Neuron (in vitro differentiated cells): Measurements from ENCODE around the gene ZNF750.

ENCODE experiments used
- H2AFZ ChIP-seq: one replicate; pipeline ENCODE4 v1.6.1; 2013; ENCODE audit warnings: low read depth, mild to moderate bottlenecking, inconsistent platforms, low read length, moderate library complexity
- H3K27me3 ChIP-seq: one replicate; pipeline ENCODE4 v1.6.1; 2013; ENCODE audit warnings: low read length; ENCODE audit not compliant: insufficient read depth
- H3K36me3 ChIP-seq: one replicate; pipeline ENCODE4 v1.6.1; 2013; ENCODE audit warnings: low read length; ENCODE audit not compliant: insufficient read depth
- H3K4me1 ChIP-seq: one replicate; pipeline ENCODE4 v1.6.1; 2013; ENCODE audit warnings: low read length; ENCODE audit not compliant: insufficient read depth
- H3K4me3 ChIP-seq: 2 replicates; pipeline ENCODE4 v1.5.1; 2013; ENCODE audit warnings: mild to moderate bottlenecking, low read length, moderate library complexity
- H3K9me3 ChIP-seq: one replicate; pipeline ENCODE4 v1.6.1; 2013; ENCODE audit warnings: low read length

The ZNF750 gene

DNA sequence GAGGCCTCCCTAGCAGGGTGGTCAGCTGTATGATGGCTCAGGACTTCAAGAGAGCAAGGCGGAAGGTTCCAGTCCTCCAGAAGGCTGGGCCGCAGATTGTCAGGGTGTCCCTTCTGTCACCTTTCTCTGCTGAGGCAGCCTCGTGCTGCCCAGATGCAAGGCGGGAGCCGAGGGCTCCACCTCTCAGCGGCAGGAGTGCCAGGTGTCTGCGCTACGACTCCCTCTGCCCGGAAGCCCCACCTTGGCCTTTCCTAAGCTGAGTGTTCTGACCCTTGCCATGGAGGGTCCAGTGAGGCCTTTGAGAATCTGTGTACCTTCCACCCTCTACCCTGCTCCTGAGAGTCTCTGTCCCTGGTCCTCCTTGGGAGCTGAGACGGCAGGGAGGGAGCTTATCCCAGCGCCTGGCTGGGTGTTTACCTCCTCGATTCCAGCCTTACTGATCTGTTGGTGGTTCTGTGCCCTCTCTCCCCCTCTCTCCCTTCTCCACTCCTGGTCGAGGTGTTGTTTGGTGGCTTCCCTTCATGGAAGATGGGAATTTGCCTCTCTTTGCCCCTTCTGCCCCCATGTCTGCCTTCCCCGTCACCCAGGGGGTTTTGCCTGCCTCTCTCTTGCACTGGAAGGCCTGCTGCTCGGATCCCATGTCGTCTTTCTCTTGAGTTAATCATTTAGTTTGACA is 2.2 kb upstream of the ZNF750 start:
- peaks cover 3% of the 10 kb centered on the region for H3K9me3 ChIP-seq
- H3K36me3 ChIP-seq, result peaks cover 10% of the 10 kb centered on the region
- H3K4me1 ChIP-seq, result peaks cover under 1% of the 10 kb centered on the region
- no peaks in the 10 kb centered on the region for H3K27me3 ChIP-seq
- no peak overlapping the region for H2AFZ ChIP-seq
- no peak overlapping the region for H3K4me3 ChIP-seq

DNA sequence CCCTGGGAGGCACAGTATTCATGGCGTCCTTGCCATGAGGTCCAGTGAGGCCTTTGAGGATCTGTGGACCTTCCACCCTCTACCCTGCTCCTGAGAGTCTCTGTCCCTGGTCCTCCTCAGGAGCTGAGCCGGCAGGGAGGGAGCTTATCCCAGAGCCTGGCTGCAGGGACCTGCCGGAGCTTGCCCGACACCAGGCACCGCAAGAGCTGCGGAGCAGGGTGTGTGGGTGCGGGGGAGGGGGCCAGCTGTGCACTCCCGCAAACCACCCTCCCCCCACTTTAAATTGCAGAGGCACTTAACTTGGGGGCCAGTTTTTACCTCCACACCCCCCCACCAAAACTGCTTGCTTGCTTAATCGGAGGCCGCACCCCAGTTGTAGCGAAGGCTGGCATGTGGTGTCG is 609 bp upstream of the ZNF750 start:
- Histone ChIP-seq H3K4me1 (peaks cover 2% of the 10 kb centered on the region), H2AFZ (no peak overlapping the region), H3K9me3 (no peaks in the 10 kb centered on the region), H3K27me3 (no peaks in the 10 kb centered on the region), H3K4me3 (no peak overlapping the region), H3K36me3 (peaks cover 4% of the 10 kb centered on the region)

DNA sequence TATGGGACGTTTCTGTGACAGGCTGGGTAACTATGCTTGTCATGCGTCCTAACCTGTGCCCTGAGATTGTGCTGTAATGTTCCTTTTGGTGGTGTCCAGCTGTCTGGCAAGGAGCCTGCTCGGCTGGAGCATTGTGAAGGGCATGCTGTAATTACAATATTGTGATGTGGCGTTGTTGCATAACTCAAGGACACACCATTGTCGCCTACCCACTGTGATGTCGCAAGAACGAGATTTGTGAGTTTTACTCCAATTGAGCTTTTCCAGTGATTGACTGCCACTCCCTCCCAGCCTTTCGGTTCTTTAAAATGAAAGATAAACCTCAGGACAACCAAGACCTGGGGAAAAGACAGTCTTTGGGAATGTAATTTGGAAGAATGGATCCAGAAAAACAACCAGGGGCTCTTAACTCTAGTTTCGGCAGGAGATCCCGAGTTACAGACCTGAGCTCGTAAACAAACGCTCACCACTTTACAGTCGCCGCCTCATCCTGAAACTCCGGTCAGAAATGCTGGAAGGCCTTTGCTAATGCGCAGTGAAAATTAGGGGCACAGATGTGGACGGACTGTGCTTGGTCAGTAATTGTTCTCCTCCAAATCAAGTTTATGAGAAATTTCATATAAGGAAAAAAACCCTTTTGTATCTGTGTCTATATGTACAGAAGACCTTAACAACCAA is 1.3 kb downstream of the ZNF750 start:
- no peaks in the 10 kb centered on the region for H3K9me3 ChIP-seq
- peaks cover 2% of the 10 kb centered on the region for H3K4me1 ChIP-seq
- H3K27me3 ChIP-seq, result no peaks in the 10 kb centered on the region
- H3K36me3 ChIP-seq, result peaks cover 6% of the 10 kb centered on the region
- H2AFZ ChIP-seq, result no peak overlapping the region
- no peak overlapping the region for H3K4me3 ChIP-seq

DNA sequence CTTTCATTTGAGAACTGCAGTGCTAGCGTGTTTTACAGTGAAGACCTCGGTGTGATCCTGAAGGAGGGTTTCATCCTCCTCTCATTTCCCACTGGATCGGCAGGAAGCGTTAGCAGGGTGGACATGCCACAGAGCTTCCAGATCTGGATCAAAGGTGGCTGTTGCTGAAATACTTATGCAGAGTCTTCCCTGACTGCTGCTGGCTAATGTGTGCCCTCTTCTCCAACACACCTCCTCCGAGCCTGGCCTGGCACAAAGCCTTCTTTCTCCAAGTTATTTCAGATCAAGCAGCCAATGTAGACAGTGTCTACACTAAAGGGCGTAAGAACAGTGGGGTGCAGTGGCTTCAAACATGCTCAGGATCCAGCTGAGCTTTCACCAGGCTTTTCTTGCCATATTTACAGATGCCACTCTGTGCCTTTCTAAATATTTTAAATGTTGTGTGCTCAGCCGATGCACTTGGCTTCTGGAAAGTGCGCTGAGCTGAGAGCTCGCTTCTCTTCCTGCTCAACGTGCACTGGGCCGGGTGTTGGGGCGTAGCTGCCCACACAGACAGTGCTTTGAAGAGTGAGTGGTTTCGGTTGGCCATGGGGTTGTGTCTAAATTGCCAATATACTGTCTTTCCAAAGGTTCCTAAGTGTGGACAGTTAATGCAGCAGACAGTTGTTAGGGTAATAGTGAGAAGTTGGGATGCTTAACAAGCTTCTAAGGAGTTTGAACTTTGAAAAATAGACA is 2.1 kb downstream of the ZNF750 start:
- no peaks in the 10 kb centered on the region for H3K9me3 ChIP-seq
- no peak overlapping the region for H2AFZ ChIP-seq
- peaks cover 2% of the 10 kb centered on the region for H3K4me1 ChIP-seq
- no peak overlapping the region for H3K4me3 ChIP-seq
- H3K36me3 ChIP-seq, result peaks cover 13% of the 10 kb centered on the region
- H3K27me3 ChIP-seq, result no peaks in the 10 kb centered on the region

DNA sequence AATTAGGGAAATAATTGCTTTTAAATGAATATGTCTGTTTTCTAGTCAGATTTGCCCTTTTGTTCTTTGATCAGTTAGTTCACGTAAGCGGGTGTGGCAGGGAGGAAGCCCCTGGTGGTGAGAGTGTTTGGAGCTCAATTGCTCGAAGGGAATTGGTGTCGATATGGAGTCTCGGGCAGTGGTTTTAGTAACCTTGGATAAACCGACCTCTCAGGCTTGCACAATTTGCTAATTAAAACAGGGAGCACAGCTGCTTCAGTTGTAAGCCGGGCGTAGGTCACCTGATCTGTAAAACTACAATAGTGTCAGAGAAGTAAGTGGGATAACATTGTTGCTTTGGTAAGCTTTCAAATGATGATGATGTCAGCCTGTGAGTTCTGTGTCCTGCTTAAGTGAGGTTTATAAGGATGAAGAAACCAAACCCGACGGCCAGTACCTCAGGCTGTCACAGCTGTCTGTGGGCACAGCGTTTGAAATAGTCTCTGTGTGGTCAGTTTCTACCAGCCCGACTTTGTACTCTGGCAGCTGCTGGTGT is 2.9 kb downstream of the ZNF750 start:
- Histone ChIP-seq H3K4me3 (no peak overlapping the region), H3K9me3 (no peaks in the 10 kb centered on the region), H3K36me3 (peaks cover 13% of the 10 kb centered on the region), H3K4me1 (peaks cover 2% of the 10 kb centered on the region), H2AFZ (no peak overlapping the region), H3K27me3 (no peaks in the 10 kb centered on the region)

DNA sequence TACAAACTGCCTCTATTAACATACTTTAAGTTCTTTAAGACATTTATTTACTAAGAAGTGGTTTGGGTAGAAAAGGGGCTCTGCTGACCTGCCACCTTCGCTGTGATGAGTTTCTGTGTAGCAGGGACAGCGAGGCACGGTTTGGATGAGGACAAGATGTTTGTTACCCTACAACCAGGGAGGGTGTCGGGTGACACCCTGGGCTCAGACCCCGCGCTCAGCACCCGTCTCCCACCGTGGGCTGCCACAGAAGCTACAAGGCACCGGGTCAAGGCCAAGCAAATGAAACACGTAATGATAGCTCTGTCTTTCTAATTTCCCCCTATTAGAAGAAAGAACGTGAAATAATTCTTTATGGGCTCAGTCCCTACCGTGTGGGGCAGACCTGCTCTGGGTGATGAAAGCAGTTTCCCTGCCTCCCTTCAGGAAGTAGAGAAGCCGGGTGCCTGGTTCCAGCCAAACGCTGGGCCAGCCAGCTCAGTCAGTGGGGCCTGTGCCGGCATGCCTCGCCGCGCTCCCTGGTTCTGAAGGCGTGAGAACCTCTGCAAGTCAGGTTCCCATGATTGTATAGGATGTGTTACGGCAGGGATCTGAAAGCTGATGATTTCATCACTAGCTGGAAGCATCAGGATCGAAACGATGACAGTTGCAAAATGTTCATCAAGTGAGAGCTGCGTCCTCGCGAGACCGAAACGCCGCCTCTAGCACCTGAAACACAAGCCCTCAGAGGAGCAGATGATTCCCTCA is 3.9 kb downstream of the ZNF750 start:
- no peaks in the 10 kb centered on the region for H3K9me3 ChIP-seq
- peaks cover 2% of the 10 kb centered on the region for H3K4me1 ChIP-seq
- H2AFZ ChIP-seq, result no peak overlapping the region
- no peaks in the 10 kb centered on the region for H3K27me3 ChIP-seq
- H3K4me3 ChIP-seq, result no peak overlapping the region
- peaks cover 14% of the 10 kb centered on the region for H3K36me3 ChIP-seq

DNA sequence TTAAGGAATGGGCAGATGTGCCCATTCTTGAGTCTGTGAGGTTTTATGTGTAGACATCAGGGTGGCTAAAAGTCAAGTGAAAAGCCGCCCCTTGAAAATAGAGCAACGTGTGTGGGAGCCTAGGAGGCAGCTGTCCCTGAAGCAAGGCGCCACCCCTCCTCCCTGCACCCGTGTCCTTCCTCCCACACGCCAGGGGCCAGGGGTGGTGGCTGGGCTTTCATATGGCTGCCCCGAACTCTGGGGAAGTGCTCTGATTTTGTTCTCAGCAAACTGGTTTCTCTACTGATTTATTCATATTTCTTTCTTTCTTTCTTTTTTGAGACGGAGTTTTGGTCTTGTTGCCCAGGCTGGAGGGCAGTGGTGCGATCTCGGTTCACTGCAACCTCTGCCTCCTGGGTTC is 4.7 kb downstream of the ZNF750 start:
- no peak overlapping the region for H3K4me3 ChIP-seq
- no peaks in the 10 kb centered on the region for H3K9me3 ChIP-seq
- H3K4me1 ChIP-seq, result peaks cover 2% of the 10 kb centered on the region
- H3K27me3 ChIP-seq, result no peaks in the 10 kb centered on the region
- no peak overlapping the region for H2AFZ ChIP-seq
- peaks cover 23% of the 10 kb centered on the region for H3K36me3 ChIP-seq

DNA sequence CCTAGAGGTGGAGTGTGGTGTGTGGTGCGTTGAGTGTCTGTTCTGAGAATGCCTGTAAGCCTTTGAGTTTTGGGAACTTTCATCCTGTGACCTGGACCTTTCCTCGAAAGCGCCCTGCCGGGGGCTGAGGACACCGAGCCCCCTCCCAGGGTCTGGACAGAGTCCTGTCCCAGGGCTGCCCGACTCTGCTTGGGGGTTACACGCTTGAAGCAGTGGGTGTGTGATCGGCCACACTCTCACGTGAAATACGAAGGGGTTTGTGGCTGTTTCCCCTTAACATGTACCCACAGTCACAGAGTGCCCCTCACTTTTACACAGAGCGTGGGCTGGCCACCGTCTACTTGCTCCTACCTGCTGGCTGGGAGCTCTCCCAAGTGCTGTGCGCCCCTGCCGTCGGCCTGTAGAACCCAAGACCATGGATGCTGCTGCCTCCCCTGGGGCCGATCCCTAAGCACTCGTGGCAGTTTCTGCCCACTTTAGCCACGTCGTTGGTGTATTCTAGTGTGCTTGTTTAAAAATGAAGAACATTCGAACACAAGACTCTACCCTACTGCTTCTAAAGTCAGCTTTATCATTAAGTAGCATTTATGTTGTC is 6.8 kb downstream of the ZNF750 start:
- Histone ChIP-seq H3K9me3 (peaks cover 5% of the 10 kb centered on the region), H3K4me3 (no peak overlapping the region), H3K4me1 (peaks cover 2% of the 10 kb centered on the region), H3K27me3 (no peaks in the 10 kb centered on the region), H2AFZ (no peak overlapping the region), H3K36me3 (peaks cover 35% of the 10 kb centered on the region)

DNA sequence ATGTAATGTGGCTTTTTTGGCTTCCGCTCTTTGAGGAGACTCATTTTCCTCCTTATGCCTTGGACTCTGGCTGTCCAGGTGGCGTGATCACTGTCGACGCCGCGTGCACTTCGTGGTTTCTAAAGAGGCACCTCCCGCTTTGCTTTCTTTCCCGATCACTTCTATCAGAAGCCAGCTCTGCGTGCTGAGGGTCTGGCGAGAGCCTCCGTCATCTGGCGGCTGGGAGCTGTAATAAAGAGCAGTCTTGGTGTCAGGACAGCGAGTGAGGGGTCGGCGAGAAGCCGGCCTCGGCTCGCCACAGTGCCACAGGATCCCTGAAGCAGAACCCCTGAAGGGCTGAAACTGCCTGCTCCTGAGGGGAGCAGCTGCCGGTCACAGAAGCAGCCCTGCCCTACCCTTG is 7.4 kb downstream of the ZNF750 start:
- H3K9me3 ChIP-seq, result peaks cover 7% of the 10 kb centered on the region
- peaks cover 37% of the 10 kb centered on the region for H3K36me3 ChIP-seq

DNA sequence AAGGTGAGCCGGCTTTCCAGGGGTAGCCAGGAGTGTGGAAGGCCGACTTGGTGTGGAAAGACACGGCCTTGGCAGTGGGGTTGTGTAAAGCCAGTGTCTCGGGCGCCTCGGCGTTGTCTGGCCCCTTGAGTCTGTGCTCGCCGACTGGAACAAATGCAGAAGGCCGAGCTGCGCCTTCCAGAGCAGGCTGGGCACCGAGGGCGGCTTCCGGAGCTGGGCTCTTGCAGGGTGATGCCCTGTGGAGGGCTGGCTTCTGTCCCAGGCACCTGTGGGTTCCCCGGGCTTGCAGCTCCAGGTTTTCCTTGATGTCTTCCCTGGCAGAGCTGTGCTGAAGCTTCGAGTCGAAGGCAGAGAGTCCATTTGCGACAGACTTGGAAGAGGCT is 8.0 kb downstream of the ZNF750 start:
- no peak overlapping the region for H2AFZ ChIP-seq
- no peaks in the 10 kb centered on the region for H3K4me1 ChIP-seq

More for the DNA sequence above, 7.4 kb downstream of the ZNF750 start:
- Histone ChIP-seq H3K4me1 (peaks cover 2% of the 10 kb centered on the region), H3K27me3 (no peaks in the 10 kb centered on the region), H2AFZ (no peak overlapping the region), H3K4me3 (no peak overlapping the region)

DNA sequence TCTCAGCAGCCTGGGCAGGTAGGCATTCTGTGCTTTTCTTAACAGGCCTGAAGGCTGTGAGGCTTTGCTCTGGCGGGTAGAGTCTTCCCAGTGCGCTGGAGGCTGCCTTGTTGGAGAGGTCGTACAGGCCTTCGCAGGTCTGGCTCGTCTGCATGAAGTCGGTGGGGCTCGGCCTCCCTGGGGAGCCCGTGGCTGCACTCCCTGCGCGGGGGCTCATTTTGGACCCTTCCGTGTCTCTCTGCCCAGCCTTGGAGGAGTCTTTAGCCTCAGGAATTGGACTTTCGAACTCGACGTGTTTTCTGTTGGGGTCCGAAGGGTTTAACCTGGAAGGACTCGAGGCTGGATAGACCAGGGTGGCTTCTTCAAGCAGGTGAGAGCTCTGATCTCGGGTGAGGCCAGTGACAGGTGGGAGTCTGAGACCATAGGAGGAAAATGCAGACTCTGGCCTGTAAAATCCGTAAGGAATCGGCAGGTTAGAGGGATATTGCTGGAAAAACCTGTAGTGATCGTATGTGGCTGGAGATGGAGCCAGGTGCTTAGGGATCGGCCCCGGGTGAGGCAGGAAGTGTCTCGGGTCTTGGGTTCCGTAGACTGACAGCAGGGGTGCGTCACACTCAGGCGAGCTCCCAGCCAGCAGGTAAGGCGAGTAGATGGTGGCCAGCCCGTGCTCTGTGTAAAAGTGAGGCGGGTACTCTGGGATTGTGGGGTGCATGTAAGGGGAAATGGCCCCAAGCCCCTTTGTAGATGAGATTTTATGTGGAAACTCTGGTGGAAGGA is 8.6 kb downstream of the ZNF750 start:
- Histone ChIP-seq H3K27me3 (no peaks in the 10 kb centered on the region), H3K4me3 (no peak overlapping the region), H3K9me3 (peaks cover 7% of the 10 kb centered on the region), H3K4me1 (no peaks in the 10 kb centered on the region), H2AFZ (no peak overlapping the region), H3K36me3 (peaks cover 41% of the 10 kb centered on the region)

More for the DNA sequence above, 8.0 kb downstream of the ZNF750 start:
- Histone ChIP-seq H3K36me3 (peaks cover 41% of the 10 kb centered on the region), H3K4me3 (no peak overlapping the region), H3K27me3 (no peaks in the 10 kb centered on the region), H3K9me3 (peaks cover 7% of the 10 kb centered on the region)

DNA sequence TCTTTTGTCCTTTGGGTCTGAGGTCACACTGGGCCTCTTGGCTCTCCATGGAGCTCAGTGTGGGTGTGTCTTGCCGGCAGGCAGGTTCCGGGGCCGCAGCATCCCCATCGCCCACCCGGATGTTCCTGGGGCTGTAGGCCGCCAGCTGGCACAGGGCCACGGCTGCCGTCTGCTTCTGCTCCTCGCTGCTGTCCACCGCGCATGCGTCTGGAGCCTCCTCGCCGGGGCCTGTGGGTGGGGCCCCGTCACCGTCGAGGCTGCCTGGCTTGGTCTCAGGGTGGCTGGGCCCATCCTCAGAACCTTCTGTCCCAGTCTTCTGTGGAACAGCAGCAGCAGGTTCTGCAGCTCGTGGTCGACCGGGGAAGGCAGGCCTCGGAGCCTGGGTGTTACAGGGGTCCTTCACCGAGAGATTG is 9.6 kb downstream of the ZNF750 start:
- no peak overlapping the region for H3K4me3 ChIP-seq
- H3K27me3 ChIP-seq, result no peaks in the 10 kb centered on the region
- peaks cover 41% of the 10 kb centered on the region for H3K36me3 ChIP-seq
- H2AFZ ChIP-seq, result no peak overlapping the region
- peaks cover 7% of the 10 kb centered on the region for H3K9me3 ChIP-seq
- no peaks in the 10 kb centered on the region for H3K4me1 ChIP-seq
